Endothelial cell of umbilical vein (primary cell): ENCODE results near the gene ZNF711.

Experiments
- EZH2 ChIP-seq: IDR thresholded peaks from 2 replicates; pipeline ENCODE4 v1.6.1; 2012; ENCODE audit warnings: borderline replicate concordance, low read depth, mild to moderate bottlenecking, moderate library complexity, low read length, inconsistent platforms; ENCODE audit not compliant: severe bottlenecking
- GATA2 ChIP-seq: IDR thresholded peaks from 2 replicates; pipeline ENCODE4 v1.7.0; 2011; ENCODE audit warnings: low read depth, mild to moderate bottlenecking, moderate library complexity, mixed read lengths, low read length; ENCODE audit not compliant: insufficient read length, insufficient read depth
- JUN ChIP-seq: IDR thresholded peaks from 2 replicates; pipeline ENCODE4 v1.6.1; 2011; ENCODE audit warnings: borderline replicate concordance, low read depth; ENCODE audit not compliant: insufficient read length, insufficient read depth
- MAX ChIP-seq: IDR thresholded peaks from 2 replicates; pipeline ENCODE4 v1.6.1; 2011; ENCODE audit not compliant: insufficient read depth, insufficient read length
- MYC ChIP-seq: IDR thresholded peaks from one replicate; pipeline ENCODE4 v1.6.1; 2011; ENCODE audit warnings: mild to moderate bottlenecking, low read depth, low read length
- POLR2A ChIP-seq: IDR thresholded peaks from 2 replicates; pipeline ENCODE4 v1.6.1; 2012; ENCODE audit warnings: low read depth, mild to moderate bottlenecking, control low read depth, low read length
- POLR2AphosphoS5 ChIP-seq: IDR thresholded peaks from 2 replicates; pipeline ENCODE4 v1.6.1; 2012; ENCODE audit warnings: low read depth, mild to moderate bottlenecking, control low read depth, low read length, moderate library complexity; ENCODE audit not compliant: insufficient read depth
- TF ChIP-seq, protein P1 (sequence below), 2 donors: IDR thresholded peaks; 1 replicate in 1 of 2; 2 replicates in 1 of 2; pipeline ENCODE4 v1.5.1; 2011; ENCODE audit warnings: low read length in 2 of 2, mild to moderate bottlenecking in 2 of 2, moderate library complexity in 2 of 2, control low read depth in 1 of 2, inconsistent platforms in 1 of 2, low read depth in 1 of 2; ENCODE audit not compliant: insufficient read depth in 1 of 2; ENCODE audit errors: extremely low read depth in 1 of 2

- no peak for TF ChIP-seq EZH2
- no peak for TF ChIP-seq POLR2A
- TF ChIP-seq, protein P1, sequence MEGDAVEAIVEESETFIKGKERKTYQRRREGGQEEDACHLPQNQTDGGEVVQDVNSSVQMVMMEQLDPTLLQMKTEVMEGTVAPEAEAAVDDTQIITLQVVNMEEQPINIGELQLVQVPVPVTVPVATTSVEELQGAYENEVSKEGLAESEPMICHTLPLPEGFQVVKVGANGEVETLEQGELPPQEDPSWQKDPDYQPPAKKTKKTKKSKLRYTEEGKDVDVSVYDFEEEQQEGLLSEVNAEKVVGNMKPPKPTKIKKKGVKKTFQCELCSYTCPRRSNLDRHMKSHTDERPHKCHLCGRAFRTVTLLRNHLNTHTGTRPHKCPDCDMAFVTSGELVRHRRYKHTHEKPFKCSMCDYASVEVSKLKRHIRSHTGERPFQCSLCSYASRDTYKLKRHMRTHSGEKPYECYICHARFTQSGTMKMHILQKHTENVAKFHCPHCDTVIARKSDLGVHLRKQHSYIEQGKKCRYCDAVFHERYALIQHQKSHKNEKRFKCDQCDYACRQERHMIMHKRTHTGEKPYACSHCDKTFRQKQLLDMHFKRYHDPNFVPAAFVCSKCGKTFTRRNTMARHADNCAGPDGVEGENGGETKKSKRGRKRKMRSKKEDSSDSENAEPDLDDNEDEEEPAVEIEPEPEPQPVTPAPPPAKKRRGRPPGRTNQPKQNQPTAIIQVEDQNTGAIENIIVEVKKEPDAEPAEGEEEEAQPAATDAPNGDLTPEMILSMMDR (IDR thresholded peaks at IDR 0.05; ENCODE audit: extremely low read depth in 1 of 2, insufficient read depth in 1 of 2, low read depth in 1 of 2, low read length in 2 of 2), result no peak
- TF ChIP-seq GATA2, result no peak
- TF ChIP-seq MAX, result no peak
- TF ChIP-seq POLR2AphosphoS5, result no peak
- TF ChIP-seq JUN, result no peak
- TF ChIP-seq MYC, result no peak
Measured at GRCh38 chrX:85221361-85221760, 22.4 kb upstream of the ZNF711 start.
